GM21619 (cell line): Measurements from ENCODE around the gene KDM6A.

Source experiments
- ATAC-seq: cut with Tn5 transposase; IDR thresholded peaks from one replicate; pipeline ENCODE4 v1.9.1; 2021; ENCODE audit not compliant: unreplicated experiment

KDM6A gene

GRCh38 chrX:45157647-45158046 lies 284.7 kb downstream of the KDM6A start:
- ATAC-seq: no peak
